K562 (cell line): Measurements from ENCODE around the gene OTOP3.
"Not testable (repeated sequence)": the region's sequence is repeated elsewhere in the genome, so short reads cannot be mapped to it uniquely, and the experiment has no call there.

Source experiments
- NR2C2 ChIP-seq, 2 experiments: fragments of 200-800 bp in 1 of 2; sonication (Bioruptor generic) in 1 of 2; sonication (generic) in 1 of 2; formaldehyde crosslinking in 1 of 2; IDR thresholded peaks; 2 replicates each; pipeline versions ENCODE4 v1.6.1 to v1.8.0; 2016 to 2022; ENCODE audit warnings: mild to moderate bottlenecking in 1 of 2, missing compliant biosample characterization in 1 of 2, missing genetic modification characterization in 1 of 2, missing genetic modification reagents in 1 of 2
- NRF1 ChIP-seq, 2 experiments: fragments of 450-650 bp; IDR thresholded peaks in 1 of 2; conservative IDR thresholded peaks in 1 of 2; 2 replicates each; pipeline ENCODE4 v1.6.1; 2014; ENCODE audit warnings: mild to moderate bottlenecking in 2 of 2
- POLR2A ChIP-seq: fragments of 450-650 bp; conservative IDR thresholded peaks from 2 replicates; pipeline ENCODE4 v1.6.1; 2016
- ZFP36 ChIP-seq: fragments of 150-350 bp; IDR thresholded peaks from 2 replicates; pipeline ENCODE4 v1.6.1; 2018; ENCODE audit warnings: low read length, low read depth; ENCODE audit not compliant: partially characterized antibody
- ZNF324 ChIP-seq: fragments of 250-450 bp; sonication (Bioruptor Pico); IDR thresholded peaks from 2 replicates; pipeline ENCODE4 v1.4.0; 2020; ENCODE audit warnings: mild to moderate bottlenecking
- TF ChIP-seq, protein P1 (sequence below): sonication (generic); formaldehyde crosslinking; IDR thresholded peaks from 2 replicates; pipeline ENCODE4 v1.5.0; 2020; ENCODE audit warnings: missing genetic modification reagents
- TF ChIP-seq, protein P2 (sequence below), 3 experiments: IDR thresholded peaks in 2 of 3; conservative IDR thresholded peaks in 1 of 3; 2 replicates each; pipeline ENCODE4 v1.5.1; 2011 to 2012; ENCODE audit warnings: low read length in 3 of 3, mild to moderate bottlenecking in 3 of 3, control low read depth in 2 of 3, improper control_type of control experiment in 1 of 3, inconsistent platforms in 1 of 3, low read depth in 1 of 3, mixed read lengths in 1 of 3, moderate library complexity in 1 of 3; ENCODE audit not compliant: insufficient read depth in 2 of 3

DNA sequence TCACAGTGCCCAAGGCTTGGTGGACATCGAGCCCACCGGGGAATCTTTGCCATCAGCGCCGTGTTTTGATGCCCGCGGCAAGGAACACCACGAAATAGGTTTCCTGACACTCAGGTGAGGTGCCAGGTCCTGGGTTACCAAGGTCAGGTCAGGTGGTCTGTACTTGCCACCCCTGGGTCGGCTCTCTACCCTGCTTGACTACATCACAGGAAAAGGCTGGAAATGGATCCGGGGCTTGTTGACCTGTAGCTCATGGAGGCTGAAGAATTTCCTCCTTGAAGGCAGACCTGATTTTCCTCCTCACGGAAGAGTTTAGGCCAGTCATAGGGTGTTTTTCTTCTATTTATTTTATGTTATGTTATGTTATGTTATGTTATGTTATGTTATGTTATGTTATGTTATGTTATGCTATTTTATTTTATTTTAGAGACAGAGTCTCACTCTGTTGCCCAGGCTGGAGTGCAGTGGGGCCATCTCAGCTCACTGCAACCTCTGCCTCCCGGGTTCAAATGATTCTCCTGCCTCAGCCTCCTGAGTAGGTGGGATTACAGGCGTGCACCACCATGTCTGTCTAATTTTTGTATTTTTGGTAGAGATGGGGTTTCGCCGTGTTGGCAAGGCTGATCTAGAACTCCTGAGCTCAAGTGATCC is 47.1 kb downstream of the OTOP3 start:
- TF ChIP-seq, protein P1, sequence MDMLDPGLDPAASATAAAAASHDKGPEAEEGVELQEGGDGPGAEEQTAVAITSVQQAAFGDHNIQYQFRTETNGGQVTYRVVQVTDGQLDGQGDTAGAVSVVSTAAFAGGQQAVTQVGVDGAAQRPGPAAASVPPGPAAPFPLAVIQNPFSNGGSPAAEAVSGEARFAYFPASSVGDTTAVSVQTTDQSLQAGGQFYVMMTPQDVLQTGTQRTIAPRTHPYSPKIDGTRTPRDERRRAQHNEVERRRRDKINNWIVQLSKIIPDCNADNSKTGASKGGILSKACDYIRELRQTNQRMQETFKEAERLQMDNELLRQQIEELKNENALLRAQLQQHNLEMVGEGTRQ (CRISPR knock-in tag), result not testable (repeated sequence)
- TF ChIP-seq ZNF324 (CRISPR knock-in tag); NRF1 (conservative IDR thresholded peaks at IDR 0.05 in 1 of 2, IDR thresholded peaks at IDR 0.05 in 1 of 2); ZFP36; NR2C2 (CRISPR knock-in tag; IDR thresholded peaks at IDR 0.05); POLR2A: not testable (repeated sequence)
- TF ChIP-seq, protein P2, sequence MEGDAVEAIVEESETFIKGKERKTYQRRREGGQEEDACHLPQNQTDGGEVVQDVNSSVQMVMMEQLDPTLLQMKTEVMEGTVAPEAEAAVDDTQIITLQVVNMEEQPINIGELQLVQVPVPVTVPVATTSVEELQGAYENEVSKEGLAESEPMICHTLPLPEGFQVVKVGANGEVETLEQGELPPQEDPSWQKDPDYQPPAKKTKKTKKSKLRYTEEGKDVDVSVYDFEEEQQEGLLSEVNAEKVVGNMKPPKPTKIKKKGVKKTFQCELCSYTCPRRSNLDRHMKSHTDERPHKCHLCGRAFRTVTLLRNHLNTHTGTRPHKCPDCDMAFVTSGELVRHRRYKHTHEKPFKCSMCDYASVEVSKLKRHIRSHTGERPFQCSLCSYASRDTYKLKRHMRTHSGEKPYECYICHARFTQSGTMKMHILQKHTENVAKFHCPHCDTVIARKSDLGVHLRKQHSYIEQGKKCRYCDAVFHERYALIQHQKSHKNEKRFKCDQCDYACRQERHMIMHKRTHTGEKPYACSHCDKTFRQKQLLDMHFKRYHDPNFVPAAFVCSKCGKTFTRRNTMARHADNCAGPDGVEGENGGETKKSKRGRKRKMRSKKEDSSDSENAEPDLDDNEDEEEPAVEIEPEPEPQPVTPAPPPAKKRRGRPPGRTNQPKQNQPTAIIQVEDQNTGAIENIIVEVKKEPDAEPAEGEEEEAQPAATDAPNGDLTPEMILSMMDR (IDR thresholded peaks at IDR 0.05 in 2 of 3, conservative IDR thresholded peaks at IDR 0.05 in 1 of 3; ENCODE audit: insufficient read depth in 2 of 3, low read depth in 1 of 3, low read length in 3 of 3), result not testable (repeated sequence)
- TF ChIP-seq NR2C2 (tag; IDR thresholded peaks at IDR 0.05), result peak; percentile 67; the same call in 1 of the 2 replicates
